T-helper 9 cell (primary cell): ENCODE data around the gene PRRG1.
"Not testable (repeated sequence)": the region's sequence is repeated elsewhere in the genome, so short reads cannot be mapped to it uniquely, and the experiment has no call there.

ENCODE experiments used
- DNase-seq: peaks from one replicate; pipeline ENCODE4 v3.0.0-alpha.2; 2020

PRRG1 gene

GRCh38 chrX:37378830-37379229 is 29.7 kb downstream of the PRRG1 start:
- DNase-seq: no peak

- DNase-seq: no peak
Measured at GRCh38 chrX:37380256-37380655, 31.1 kb downstream of the PRRG1 start.

GRCh38 chrX:37380924-37381323 is 31.8 kb downstream of the PRRG1 start:
- no peak for DNase-seq

- no peak for DNase-seq
Measured at GRCh38 chrX:37383313-37383712, 34.1 kb downstream of the PRRG1 start.

- DNase-seq: no peak
Measured at GRCh38 chrX:37388413-37388812, 39.2 kb downstream of the PRRG1 start.

GRCh38 chrX:37405956-37406355 is 56.8 kb downstream of the PRRG1 start:
- no peak for DNase-seq

- DNase-seq: no peak
Measured at GRCh38 chrX:37407736-37408135, 58.6 kb downstream of the PRRG1 start.

GRCh38 chrX:37409278-37409677 is 60.1 kb downstream of the PRRG1 start:
- no peak for DNase-seq

- DNase-seq: no peak
Measured at GRCh38 chrX:37420185-37420584, 71.0 kb downstream of the PRRG1 start.

- DNase-seq: no peak
Measured at GRCh38 chrX:37420756-37421155, 71.6 kb downstream of the PRRG1 start.

GRCh38 chrX:37424000-37424429 is 74.9 kb downstream of the PRRG1 start:
- DNase-seq: no peak

- DNase-seq: no peak
Measured at GRCh38 chrX:37425370-37425769, 76.2 kb downstream of the PRRG1 start.

- DNase-seq: not testable (repeated sequence)
Measured at GRCh38 chrX:37428962-37429361, 79.8 kb downstream of the PRRG1 start.

GRCh38 chrX:37434362-37434761 is 85.2 kb downstream of the PRRG1 start:
- DNase-seq: no peak

- no peak for DNase-seq
Measured at GRCh38 chrX:37437160-37437559, 88.0 kb downstream of the PRRG1 start.

GRCh38 chrX:37441377-37441776 is 92.2 kb downstream of the PRRG1 start:
- no peak for DNase-seq

GRCh38 chrX:37445182-37445581 is 96.0 kb downstream of the PRRG1 start:
- no peak for DNase-seq

GRCh38 chrX:37453821-37454220 is 104.7 kb downstream of the PRRG1 start:
- no peak for DNase-seq

- no peak for DNase-seq
Measured at GRCh38 chrX:37454537-37455285, 105.5 kb downstream of the PRRG1 start.

- DNase-seq: no peak
Measured at GRCh38 chrX:37455381-37455780, 106.2 kb downstream of the PRRG1 start.

- DNase-seq: not testable (repeated sequence)
Measured at GRCh38 chrX:37460285-37460684, 111.1 kb downstream of the PRRG1 start.

- DNase-seq: no peak
Measured at GRCh38 chrX:37462346-37462745, 113.2 kb downstream of the PRRG1 start.

GRCh38 chrX:37468124-37468739 is 119.1 kb downstream of the PRRG1 start:
- no peak for DNase-seq

GRCh38 chrX:37470711-37471110 is 121.5 kb downstream of the PRRG1 start:
- DNase-seq: no peak

- no peak for DNase-seq
Measured at GRCh38 chrX:37472836-37473235, 123.7 kb downstream of the PRRG1 start.
